ENCODE data around the gene CLCN2. TPM values are rescaled to one million over a fixed set of nuclear protein-coding genes. Genes with fewer than 3 reads are reported as not detected.

Gene CLCN2
- total RNA-seq, 1 experiment from 2014 or later: 22.6 TPM

GRCh38 chr3:184300378-184300720 lies 61.1 kb downstream of the CLCN2 start (continued):
- no peak for TF ChIP-seq AFF4 (CRISPR knock-in tag; IDR thresholded peaks at IDR 0.05; ENCODE audit: borderline replicate concordance)
- no peak for TF ChIP-seq E2F4 (CRISPR knock-in tag; IDR thresholded peaks at IDR 0.05; ENCODE audit: borderline replicate concordance, low read depth)
- no peak for TF ChIP-seq GABPB1 (CRISPR knock-in tag; IDR thresholded peaks at IDR 0.05)
- no peak for TF ChIP-seq ESRRA (CRISPR knock-in tag; IDR thresholded peaks at IDR 0.05; ENCODE audit: borderline replicate concordance)
- no peak for TF ChIP-seq IRF1 (CRISPR knock-in tag; IDR thresholded peaks at IDR 0.05)
- TF ChIP-seq TEAD1 (CRISPR knock-in tag; IDR thresholded peaks at IDR 0.05): no peak
- no peak for TF ChIP-seq TCF7 (CRISPR knock-in tag; IDR thresholded peaks at IDR 0.05; ENCODE audit: low read depth)
- TF ChIP-seq ZNF121 (CRISPR knock-in tag; IDR thresholded peaks at IDR 0.05): no peak
- TF ChIP-seq ZNF423 (CRISPR knock-in tag; IDR thresholded peaks at IDR 0.05): no peak

DNA sequence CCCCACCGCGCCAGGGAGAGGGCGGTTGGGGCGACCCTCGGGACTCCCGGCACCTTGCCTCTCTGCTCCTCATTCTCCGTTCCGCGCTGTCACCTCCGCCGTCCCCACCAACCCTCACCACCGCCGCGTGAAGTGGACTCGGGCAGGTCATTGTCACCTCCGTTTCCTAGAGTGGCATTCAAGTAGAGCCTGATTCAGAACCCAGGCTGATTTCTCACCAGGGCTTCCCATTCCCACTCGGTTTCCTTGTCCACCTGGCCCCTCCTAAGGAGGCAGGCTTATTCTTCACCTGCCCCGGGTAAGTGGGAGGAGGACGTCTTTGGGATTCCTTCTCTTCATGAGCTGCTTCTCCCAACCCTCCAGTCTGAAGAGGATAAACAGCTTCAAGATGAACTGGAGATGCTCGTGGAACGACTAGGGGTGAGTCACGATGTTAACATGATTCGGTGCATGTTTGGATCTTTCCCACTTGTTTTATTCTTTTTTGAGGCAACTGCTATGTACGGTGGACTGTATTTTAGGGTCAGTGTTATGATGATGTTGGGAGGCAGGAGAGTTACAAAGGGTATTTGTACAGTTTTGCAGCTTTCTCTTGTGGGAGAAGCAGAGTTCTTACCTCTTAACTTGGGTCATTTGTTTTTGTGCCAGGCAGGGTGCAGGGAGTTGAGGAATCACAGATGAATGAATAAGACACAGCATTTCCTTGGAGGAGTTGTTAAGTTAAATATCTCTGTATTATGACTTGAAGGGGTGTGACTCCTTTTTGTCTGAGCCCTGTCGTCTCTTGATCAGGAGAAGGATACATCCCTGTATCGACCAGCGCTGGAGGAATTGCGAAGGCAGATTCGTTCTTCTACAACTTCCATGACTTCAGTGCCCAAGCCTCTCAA lies 61.7 kb downstream of the CLCN2 start:
- CTCF ChIA-PET: no interaction called here
- Mint-ChIP-seq H3K4me1 (peaks cover 12% of the 10 kb centered on the region), H3K27me3 (ENCODE audit: low read depth) (peaks cover 4% of the 10 kb centered on the region; the same call in 1 of the 2 replicates), H3K36me3 (peaks cover 51% of the 10 kb centered on the region), H3K27ac (peak overlapping the region; percentile 89), H3K9me3 (no peaks in the 10 kb centered on the region), H3K4me3 (peak overlapping the region; percentile 96)
- TF ChIP-seq ARID4B (CRISPR knock-in tag; IDR thresholded peaks at IDR 0.05; ENCODE audit: borderline replicate concordance): no peak
- TF ChIP-seq HMGXB4 (CRISPR knock-in tag; IDR thresholded peaks at IDR 0.05): peak; percentile 16; the same call in 1 of the 2 replicates
- TF ChIP-seq JUN (CRISPR knock-in tag; IDR thresholded peaks at IDR 0.05): 0 out of 2 replicates have a peak, but pooled peaks have one; percentile 17
- DNase-seq (ENCODE audit: low spot score): no peak
- POLR2A ChIA-PET: interaction anchor here (0.8 kb wide), 1 partner anchor 24 kb away, joined by 4 read pairs; no protein-coding TSS in a partner anchor
- ATAC-seq: no peak
